OCI-LY7 (cell line): Measurements from ENCODE around the gene CRTAC1. TPM values are rescaled to one million over a fixed set of nuclear protein-coding genes. Genes with fewer than 3 reads are reported as not detected.

Experiments
- Bru-seq: library from RNA; stranded (reverse); fragments of 400-500 nt; gene quantifications from one replicate; lab custom pipeline; 2021; lab: Mats Ljungman, UMichigan
- BruChase-seq, 2 experiments: library from RNA; stranded (reverse); fragments of 400-500 nt; gene quantifications; one replicate each; lab custom pipeline; 2021; lab: Mats Ljungman, UMichigan
- BruUV-seq: library from RNA; stranded (reverse); fragments of 400-500 nt; replicated peaks from 2 replicates; lab custom pipeline; 2021; lab: Mats Ljungman, UMichigan
- CTCF ChIA-PET: fragments of 300-600 bp; sonication (Branson Sonifier 250); formaldehyde crosslinking; loops from one replicate; lab custom pipeline; 2022; ENCODE audit warnings: antibody characterized with exemption; ENCODE audit not compliant: unreplicated experiment; lab: Charles Lee
- POLR2A ChIA-PET: fragments of 300-600 bp; sonication (Branson Sonifier 250); formaldehyde crosslinking; loops from one replicate; lab custom pipeline; 2022; ENCODE audit warnings: antibody characterized with exemption; lab: Charles Lee
- DNase-seq: peaks from one replicate; pipeline ENCODE4 v3.0.0-alpha.2; 2015; ENCODE audit warnings: low spot score
- H2AFZ ChIP-seq: fragments of 200-600 bp; sonication (generic), shearing (Covaris generic); 2 replicates; pipeline ENCODE4 v1.6.1; 2014; ENCODE audit warnings: mild to moderate bottlenecking, antibody characterized with exemption, low read length, moderate library complexity
- H3K27ac ChIP-seq: fragments of 200-600 bp; sonication (generic); 2 replicates; pipeline ENCODE4 v1.5.1; 2014; ENCODE audit warnings: mixed run types, low read depth, mild to moderate bottlenecking, moderate library complexity, low read length, inconsistent platforms; ENCODE audit not compliant: poor library complexity, severe bottlenecking
- H3K36me3 ChIP-seq: fragments of 200-600 bp; sonication (generic); 2 replicates; pipeline ENCODE4 v1.6.1; 2014; ENCODE audit warnings: mild to moderate bottlenecking, antibody characterized with exemption, low read length, moderate library complexity, mixed read lengths; ENCODE audit not compliant: insufficient read depth
- H3K4me1 ChIP-seq: fragments of 200-600 bp; sonication (generic); 2 replicates; pipeline ENCODE4 v1.5.1; 2014; ENCODE audit warnings: mild to moderate bottlenecking, low read length; ENCODE audit not compliant: insufficient read depth, poor library complexity, severe bottlenecking
- H3K4me2 ChIP-seq: fragments of 200-600 bp; sonication (generic); 2 replicates; pipeline ENCODE4 v1.6.1; 2014; ENCODE audit warnings: mild to moderate bottlenecking, low read length
- H3K4me3 ChIP-seq: fragments of 200-600 bp; sonication (generic); 2 replicates; pipeline ENCODE4 v1.5.1; 2014; ENCODE audit warnings: mild to moderate bottlenecking, low read depth, low read length; ENCODE audit not compliant: poor library complexity, severe bottlenecking
- H3K79me2 ChIP-seq: fragments of 200-600 bp; sonication (generic); 2 replicates; pipeline ENCODE4 v1.6.1; 2016; ENCODE audit warnings: low read depth, mild to moderate bottlenecking, low read length, moderate library complexity, mixed read lengths; ENCODE audit not compliant: insufficient read depth
- H3K9me2 ChIP-seq: fragments of 200-600 bp; sonication (generic); 2 replicates; pipeline ENCODE4 v1.6.1; 2016; ENCODE audit warnings: mild to moderate bottlenecking, low read length, mixed read lengths; ENCODE audit not compliant: insufficient read depth
- H3K9me3 ChIP-seq: fragments of 200-600 bp; sonication (generic); 2 replicates; pipeline ENCODE4 v1.6.1; 2014; ENCODE audit warnings: mild to moderate bottlenecking, mixed run types, low read length, mixed read lengths
- H4K20me1 ChIP-seq: fragments of 200-600 bp; sonication (generic); 2 replicates; pipeline ENCODE4 v1.6.1; 2014; ENCODE audit warnings: mild to moderate bottlenecking, antibody characterized with exemption, low read length, moderate library complexity, mixed read lengths; ENCODE audit not compliant: insufficient read depth
- EZH2phosphoT487 ChIP-seq: fragments of 200-600 bp; sonication (generic); IDR thresholded peaks from 2 replicates; pipeline ENCODE4 v1.6.1; 2018; ENCODE audit warnings: low read depth, borderline replicate concordance, mild to moderate bottlenecking, mixed run types, antibody characterized with exemption, low read length, moderate library complexity, mixed read lengths
- intact Hi-C: fragments of 100-400 bp; cut with micrococcal nuclease; formaldehyde crosslinking; loops from one replicate; pipeline ENCODE4 v1.10.0; 2022; ENCODE audit not compliant: unreplicated experiment
- long read RNA-seq: library from polyadenylated mRNA; stranded (forward); transcript quantifications from one replicate; pipeline ENCODE4 v2.0.0, GENCODE V29; 2022
- total RNA-seq, 2 experiments: library from RNA; depleted of rRNA in 1 of 2; stranded (reverse); fragments of >200 nt in 1 of 2; shearing (Covaris generic) in 1 of 2; gene quantifications; 2 replicates each; pipeline ENCODE4 v1.2.3, GENCODE V29; 2014 to 2022
- TF ChIP-seq, protein P1 (sequence below): fragments of 200-600 bp; sonication (generic); conservative IDR thresholded peaks from 2 replicates; pipeline ENCODE4 v1.5.1; 2014; ENCODE audit warnings: mild to moderate bottlenecking, antibody characterized with exemption, low read length, moderate library complexity, mixed read lengths

CRTAC1 gene
- total RNA-seq (2014; rRNA removed; shearing (Covaris generic)): not detected in 2 replicates
- not detected in 2 replicates for total RNA-seq (2022)
- not detected for Bru-seq, nascent RNA
- BruChase-seq, experiment 1, labeled RNA remaining after a 6-hour chase: not detected
- percentile 0 among the genes with signal in this experiment for BruChase-seq, experiment 2, labeled RNA remaining after a 2-hour chase
- long read RNA-seq: 0 reads

DNA sequence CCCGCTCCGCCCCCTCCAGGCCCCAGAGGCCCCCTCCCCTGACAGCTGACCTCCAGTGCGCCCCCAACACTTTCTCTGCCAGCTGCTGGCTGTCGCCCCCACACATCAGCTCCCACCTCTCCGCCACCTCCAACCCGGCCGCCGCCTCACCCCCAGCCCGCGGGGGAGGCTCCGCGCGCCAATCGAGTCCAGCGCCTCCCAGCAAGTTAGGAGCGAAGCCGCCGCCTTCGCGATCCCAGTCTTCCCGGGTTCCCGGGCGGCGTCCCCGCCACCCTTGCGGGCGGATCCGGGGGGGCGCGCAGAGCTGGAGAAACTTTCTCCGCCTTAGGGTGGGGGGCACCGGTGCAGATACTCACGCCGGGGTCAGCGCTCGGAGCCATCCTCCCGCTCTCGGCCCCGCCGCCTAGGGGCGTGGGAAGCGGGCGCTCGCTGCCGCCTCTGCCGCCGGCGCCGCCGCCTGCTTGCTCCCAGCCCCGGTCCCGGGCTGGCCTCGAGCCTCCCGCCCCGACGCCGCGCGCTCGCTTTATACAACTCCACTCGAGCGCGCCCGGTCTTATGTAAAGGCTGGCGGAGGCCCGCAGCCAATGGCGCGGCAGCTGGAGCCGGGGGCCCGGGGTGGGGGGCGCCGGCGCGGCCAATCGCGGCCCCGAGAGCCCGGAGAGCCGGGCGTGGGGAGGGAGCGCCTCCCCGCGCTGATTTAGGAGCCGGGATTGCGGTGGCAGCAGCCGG is at the start of gene CRTAC1:
TSS of gene CRTAC1 (minus strand) at position 529 of the 729 bp plus-strand sequence. CDS start at position 380, 149 bp downstream.
- no TSS peak for BruUV-seq
- Histone ChIP-seq H3K9me2 (no peaks in the 10 kb centered on the region), H3K4me2 (no peak within 1 kb of the TSS), H3K9me3 (no peaks in the 10 kb centered on the region), H3K36me3 (no peaks in the 10 kb centered on the region), H2AFZ (no peak within 1 kb of the TSS), H4K20me1 (no peaks in the 10 kb centered on the region), H3K4me1 (no peaks in the 10 kb centered on the region), H3K79me2 (no peaks in the 10 kb centered on the region), H3K4me3 (no peak within 1 kb of the TSS), H3K27ac (no peak within 1 kb of the TSS)
- no peak for TF ChIP-seq EZH2phosphoT487
- TF ChIP-seq, protein P1, sequence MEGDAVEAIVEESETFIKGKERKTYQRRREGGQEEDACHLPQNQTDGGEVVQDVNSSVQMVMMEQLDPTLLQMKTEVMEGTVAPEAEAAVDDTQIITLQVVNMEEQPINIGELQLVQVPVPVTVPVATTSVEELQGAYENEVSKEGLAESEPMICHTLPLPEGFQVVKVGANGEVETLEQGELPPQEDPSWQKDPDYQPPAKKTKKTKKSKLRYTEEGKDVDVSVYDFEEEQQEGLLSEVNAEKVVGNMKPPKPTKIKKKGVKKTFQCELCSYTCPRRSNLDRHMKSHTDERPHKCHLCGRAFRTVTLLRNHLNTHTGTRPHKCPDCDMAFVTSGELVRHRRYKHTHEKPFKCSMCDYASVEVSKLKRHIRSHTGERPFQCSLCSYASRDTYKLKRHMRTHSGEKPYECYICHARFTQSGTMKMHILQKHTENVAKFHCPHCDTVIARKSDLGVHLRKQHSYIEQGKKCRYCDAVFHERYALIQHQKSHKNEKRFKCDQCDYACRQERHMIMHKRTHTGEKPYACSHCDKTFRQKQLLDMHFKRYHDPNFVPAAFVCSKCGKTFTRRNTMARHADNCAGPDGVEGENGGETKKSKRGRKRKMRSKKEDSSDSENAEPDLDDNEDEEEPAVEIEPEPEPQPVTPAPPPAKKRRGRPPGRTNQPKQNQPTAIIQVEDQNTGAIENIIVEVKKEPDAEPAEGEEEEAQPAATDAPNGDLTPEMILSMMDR: no peak
- intact Hi-C loops: no loop called here
- DNase-seq: no peak
- ChIA-PET POLR2A (no interaction called here), CTCF (no interaction called here)

- no peaks in the 10 kb centered on the region for H3K79me2 ChIP-seq
- H3K9me3 ChIP-seq: no peaks in the 10 kb centered on the region
- H3K9me2 ChIP-seq: no peaks in the 10 kb centered on the region
- no peaks in the 10 kb centered on the region for H4K20me1 ChIP-seq
- H3K4me2 ChIP-seq: no peak overlapping the region
- no peak overlapping the region for H3K27ac ChIP-seq
- TF ChIP-seq EZH2phosphoT487: no peak
- TF ChIP-seq, protein P1: no peak
- BruUV-seq: no TSS peak
- POLR2A ChIA-PET: interaction anchor here (1.3 kb wide), 1 partner anchor 129 kb away, joined by 3 read pairs; no protein-coding TSS in a partner anchor
- H3K4me1 ChIP-seq: no peaks in the 10 kb centered on the region
- no peak overlapping the region for H3K4me3 ChIP-seq
- no peaks in the 10 kb centered on the region for H3K36me3 ChIP-seq
- CTCF ChIA-PET: no interaction called here
- no peak overlapping the region for H2AFZ ChIP-seq
- DNase-seq: no peak
- intact Hi-C loops: no loop called here
These were observed 48.4 kb upstream of the CRTAC1 start for GRCh38 chr10:98078774-98079173.
